ENCODE results near the gene DLG2.

DNA sequence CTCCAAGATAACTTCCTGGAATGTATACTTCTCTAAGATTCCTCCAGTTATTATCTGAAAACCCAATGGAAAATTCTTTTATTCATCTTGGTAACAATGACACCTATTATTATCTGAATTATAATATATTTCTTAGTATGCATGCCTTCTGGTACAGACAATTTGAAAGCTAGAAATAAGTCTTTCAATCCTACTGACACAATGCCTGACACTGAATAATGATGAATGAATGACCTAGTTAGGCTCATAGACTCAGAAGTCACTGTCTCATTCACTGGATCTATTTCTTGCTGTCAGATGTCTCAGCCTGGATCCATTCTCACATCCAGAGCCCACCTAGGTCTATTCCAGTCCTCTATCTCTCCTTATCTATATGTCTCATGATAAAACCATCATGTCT is 1214.3 kb downstream of the DLG2 start:
- TF ChIP-seq, protein P1, sequence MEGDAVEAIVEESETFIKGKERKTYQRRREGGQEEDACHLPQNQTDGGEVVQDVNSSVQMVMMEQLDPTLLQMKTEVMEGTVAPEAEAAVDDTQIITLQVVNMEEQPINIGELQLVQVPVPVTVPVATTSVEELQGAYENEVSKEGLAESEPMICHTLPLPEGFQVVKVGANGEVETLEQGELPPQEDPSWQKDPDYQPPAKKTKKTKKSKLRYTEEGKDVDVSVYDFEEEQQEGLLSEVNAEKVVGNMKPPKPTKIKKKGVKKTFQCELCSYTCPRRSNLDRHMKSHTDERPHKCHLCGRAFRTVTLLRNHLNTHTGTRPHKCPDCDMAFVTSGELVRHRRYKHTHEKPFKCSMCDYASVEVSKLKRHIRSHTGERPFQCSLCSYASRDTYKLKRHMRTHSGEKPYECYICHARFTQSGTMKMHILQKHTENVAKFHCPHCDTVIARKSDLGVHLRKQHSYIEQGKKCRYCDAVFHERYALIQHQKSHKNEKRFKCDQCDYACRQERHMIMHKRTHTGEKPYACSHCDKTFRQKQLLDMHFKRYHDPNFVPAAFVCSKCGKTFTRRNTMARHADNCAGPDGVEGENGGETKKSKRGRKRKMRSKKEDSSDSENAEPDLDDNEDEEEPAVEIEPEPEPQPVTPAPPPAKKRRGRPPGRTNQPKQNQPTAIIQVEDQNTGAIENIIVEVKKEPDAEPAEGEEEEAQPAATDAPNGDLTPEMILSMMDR (conservative IDR thresholded peaks at IDR 0.05 in 1 of 2, IDR thresholded peaks at IDR 0.05 in 1 of 2; ENCODE audit: extremely low read depth in 1 of 2, insufficient read depth in 1 of 2, low read depth in 1 of 2, low read length in 2 of 2) = no peak
- no peak for TF ChIP-seq EZH2 (IDR thresholded peaks at IDR 0.05; ENCODE audit: borderline replicate concordance, low read length)
